ENCODE results near the gene PERP.

DNA sequence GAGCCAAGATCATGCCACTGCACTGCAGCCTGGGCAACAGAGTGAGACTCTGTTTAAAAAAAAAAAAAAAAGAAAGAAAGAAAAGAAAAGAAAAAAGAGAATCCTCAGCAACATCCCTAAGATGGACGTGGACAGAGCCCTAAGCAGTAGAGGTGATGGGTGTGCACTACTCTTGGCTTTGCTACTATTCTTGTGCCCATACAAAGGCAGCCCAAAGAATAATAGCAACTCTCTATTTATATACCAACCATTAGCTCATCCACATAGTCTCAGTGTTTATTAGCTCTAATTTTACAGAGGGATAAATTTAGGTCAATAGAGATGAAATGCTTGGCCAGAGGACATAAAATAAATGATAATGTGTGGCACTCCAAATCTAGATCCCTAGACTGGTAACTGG, 62.2 kb downstream of the PERP start:
- TF ChIP-seq, protein P1, sequence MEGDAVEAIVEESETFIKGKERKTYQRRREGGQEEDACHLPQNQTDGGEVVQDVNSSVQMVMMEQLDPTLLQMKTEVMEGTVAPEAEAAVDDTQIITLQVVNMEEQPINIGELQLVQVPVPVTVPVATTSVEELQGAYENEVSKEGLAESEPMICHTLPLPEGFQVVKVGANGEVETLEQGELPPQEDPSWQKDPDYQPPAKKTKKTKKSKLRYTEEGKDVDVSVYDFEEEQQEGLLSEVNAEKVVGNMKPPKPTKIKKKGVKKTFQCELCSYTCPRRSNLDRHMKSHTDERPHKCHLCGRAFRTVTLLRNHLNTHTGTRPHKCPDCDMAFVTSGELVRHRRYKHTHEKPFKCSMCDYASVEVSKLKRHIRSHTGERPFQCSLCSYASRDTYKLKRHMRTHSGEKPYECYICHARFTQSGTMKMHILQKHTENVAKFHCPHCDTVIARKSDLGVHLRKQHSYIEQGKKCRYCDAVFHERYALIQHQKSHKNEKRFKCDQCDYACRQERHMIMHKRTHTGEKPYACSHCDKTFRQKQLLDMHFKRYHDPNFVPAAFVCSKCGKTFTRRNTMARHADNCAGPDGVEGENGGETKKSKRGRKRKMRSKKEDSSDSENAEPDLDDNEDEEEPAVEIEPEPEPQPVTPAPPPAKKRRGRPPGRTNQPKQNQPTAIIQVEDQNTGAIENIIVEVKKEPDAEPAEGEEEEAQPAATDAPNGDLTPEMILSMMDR (IDR thresholded peaks at IDR 0.05), result no peak
- no peak for TF ChIP-seq POLR2A (IDR thresholded peaks at IDR 0.05)

Measured in right lobe of liver (tissue), 4 donors.